Loucy (cell line): ENCODE results near the gene SERTM1.

Source experiments
- CTCF ChIP-seq: fragments of 200-600 bp; sonication (generic); conservative IDR thresholded peaks from 2 replicates; pipeline ENCODE4 v1.5.1; 2014; ENCODE audit warnings: mild to moderate bottlenecking, antibody characterized with exemption, low read length
- EZH2phosphoT487 ChIP-seq: fragments of 200-600 bp; IDR thresholded peaks from 2 replicates; pipeline ENCODE4 v1.6.1; 2018; ENCODE audit warnings: antibody characterized with exemption, mild to moderate bottlenecking, moderate library complexity, borderline replicate concordance

- TF ChIP-seq EZH2phosphoT487: no peak
- TF ChIP-seq CTCF: no peak
These were observed 1.4 kb downstream of the SERTM1 start for GRCh38 chr13:36675213-36675536.
